Measurements from ENCODE around the gene CBX6. TPM values are rescaled to one million over a fixed set of nuclear protein-coding genes. Genes with fewer than 3 reads are reported as not detected.
"Not testable (repeated sequence)": the region's sequence is repeated elsewhere in the genome, so short reads cannot be mapped to it uniquely, and the experiment has no call there.

CBX6 gene
- total RNA-seq, result 57.4 TPM
- long read RNA-seq, partial matches to known transcripts, result 1 of 187 reads
- long read RNA-seq, other reads (novel, unspliced or antisense), result 185 of 187 reads

DNA sequence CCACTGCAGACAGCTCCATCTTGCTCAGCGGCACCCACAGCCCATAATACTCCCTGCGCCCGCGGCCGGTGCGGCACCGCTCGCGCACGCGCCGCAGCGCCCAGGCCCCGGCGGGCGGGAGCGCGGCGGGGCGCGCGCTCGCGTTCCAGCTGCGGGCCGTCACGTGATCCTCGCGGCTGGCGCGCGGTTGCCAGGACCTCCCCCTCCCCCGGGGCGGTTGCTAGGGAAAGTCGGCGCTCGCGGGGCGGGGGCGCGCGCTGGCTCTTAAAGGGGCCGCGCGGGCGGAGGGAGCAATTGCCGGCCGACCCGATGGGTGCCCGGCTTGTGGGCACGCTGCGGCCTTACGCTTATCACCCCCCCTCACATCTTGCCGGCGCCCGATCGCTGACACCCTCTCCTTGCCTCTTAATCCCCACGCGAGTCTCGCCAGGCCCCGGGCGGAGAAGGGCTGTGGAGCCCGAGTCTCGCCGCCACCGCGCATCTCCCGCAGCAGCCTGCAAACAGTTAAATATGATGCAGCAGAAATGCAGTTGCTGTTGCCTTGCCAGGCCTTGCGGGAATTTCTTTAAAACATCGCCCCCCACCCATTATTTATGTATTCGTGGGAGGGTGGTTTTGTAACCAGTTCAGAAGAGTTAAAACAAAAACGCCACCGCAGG is at the start of gene CBX6:
TSS of gene CBX6 (minus strand) at position 45 of the 659 bp plus-strand sequence. CDS start at position 19, 26 bp downstream.
- peak; percentile 99 for DNase-seq (ENCODE audit: low spot score)

DNA sequence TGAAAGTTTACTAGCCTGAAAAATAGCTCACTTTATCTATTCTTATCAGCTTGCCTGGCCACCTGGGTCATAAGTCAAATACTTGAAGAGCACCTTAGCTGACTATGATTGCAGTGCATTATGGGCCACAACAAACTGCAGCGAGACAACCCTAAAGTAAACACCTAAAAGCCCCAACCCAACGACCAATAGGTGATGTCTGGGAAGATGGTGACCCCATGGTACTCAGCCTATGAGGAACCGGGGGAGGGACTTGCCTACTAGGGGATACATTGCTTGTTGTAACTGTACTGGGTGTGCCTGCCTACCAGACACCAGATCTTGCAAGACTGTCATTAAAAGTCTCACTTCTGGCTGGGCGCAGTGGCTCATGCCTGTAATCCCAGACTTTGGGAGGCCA is 49.8 kb upstream of the CBX6 start:
- DNase-seq (ENCODE audit: low spot score), result no peak

DNA sequence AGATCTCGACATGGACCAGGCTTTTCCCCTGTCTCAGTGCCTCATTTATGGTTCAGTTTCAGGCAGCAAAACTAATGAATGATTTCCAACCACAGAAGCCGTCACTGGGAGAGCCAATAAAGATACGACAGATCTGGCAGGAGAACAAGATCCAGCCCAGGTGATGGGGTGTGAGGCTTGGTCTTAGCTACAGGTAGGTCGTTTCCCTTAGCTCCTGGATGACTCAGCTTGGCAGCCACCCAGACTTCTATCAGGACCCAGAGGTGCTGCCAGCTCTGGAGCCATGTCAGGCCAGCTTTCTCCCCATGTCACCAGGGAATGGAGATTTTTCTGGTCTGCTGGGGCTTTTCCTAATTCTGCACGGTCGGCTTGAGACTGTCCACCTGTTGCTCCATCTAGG is 49.1 kb upstream of the CBX6 start:
- no peak for DNase-seq (ENCODE audit: low spot score)

DNA sequence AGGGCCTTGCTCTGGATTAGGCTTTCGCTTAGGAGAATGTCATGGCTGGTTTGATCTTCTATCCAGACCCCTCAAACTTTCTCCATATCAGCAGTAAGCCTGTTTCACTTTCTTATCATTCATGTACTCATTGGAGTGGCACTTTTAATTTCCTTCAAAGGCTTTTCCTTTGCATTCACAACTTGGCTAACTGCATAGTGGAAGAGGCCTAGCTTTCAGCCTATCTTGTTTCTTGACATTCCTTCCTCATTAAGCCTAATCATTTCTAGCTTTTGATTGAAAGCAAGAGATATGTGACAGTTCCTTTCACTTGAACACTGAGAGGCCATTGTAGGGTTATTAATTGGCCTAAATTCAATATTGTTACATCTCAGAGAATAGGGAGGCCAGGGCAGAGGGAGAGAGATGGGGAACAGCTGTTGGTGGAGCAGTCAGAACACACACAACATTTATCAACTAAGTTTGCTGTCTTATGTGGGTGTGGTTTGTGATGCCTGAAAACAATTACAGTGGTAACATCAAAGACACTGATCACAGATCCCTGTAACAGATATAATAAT is 47.7 kb upstream of the CBX6 start:
- DNase-seq (ENCODE audit: low spot score), result no peak

DNA sequence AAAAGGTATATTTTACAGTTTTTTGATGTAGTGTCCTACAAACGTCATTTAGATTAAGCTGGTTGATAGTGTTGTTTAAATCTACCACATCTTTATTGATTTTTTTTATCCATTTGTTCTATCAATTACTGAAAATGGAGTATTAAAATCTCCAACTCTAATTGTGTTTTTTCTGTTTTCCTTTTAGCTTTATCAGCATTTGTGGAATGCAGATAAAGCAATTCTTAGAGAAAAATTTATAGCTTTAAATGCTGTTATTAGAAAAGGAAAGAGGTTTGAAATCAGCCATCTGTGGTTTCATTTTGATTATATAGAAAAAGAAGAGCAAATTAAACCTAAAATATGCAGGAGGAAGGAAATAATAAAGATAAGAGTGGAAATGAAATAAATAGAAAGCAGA is 39.4 kb upstream of the CBX6 start:
- DNase-seq (ENCODE audit: low spot score), result no peak

DNA sequence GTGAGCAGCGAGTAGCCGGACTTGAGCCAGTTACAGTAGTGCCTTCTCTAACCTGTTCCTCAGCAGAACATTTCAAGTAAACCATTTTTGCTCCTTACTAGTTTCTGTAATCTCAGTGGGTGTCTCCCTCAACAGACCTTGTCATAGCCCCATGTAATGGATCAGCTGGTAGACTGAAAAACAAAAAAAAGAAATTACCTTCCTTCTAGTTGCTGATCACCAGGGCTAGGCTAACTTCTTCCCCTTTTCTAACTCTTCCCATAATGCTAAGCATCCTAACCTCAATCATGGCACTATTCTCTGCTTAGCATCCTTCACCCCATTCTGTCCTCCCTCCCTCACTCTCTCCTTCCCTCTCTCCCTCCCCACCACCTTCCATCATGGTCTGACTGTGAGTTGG is 35.8 kb upstream of the CBX6 start:
- DNase-seq (ENCODE audit: low spot score), result no peak

DNA sequence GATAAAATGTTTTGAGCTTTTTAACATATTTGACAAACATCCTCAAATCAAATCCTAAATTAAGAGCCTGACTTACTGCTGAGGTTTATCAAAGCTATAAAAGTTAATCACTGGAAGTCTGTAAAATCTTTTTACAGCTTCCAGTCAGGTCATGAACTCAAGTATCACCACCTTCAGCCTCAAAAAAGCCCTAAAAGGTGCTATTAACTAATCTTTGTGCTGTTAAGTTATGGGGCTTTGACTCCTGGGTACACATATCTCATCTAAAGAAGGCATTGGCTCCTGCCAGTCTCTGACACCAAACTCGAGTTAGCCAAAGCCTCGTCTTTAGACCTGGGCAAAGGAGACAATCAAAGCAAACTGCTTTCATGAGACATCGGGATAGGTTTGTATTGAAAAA is 34.0 kb upstream of the CBX6 start:
- DNase-seq (ENCODE audit: low spot score), result no peak

DNA sequence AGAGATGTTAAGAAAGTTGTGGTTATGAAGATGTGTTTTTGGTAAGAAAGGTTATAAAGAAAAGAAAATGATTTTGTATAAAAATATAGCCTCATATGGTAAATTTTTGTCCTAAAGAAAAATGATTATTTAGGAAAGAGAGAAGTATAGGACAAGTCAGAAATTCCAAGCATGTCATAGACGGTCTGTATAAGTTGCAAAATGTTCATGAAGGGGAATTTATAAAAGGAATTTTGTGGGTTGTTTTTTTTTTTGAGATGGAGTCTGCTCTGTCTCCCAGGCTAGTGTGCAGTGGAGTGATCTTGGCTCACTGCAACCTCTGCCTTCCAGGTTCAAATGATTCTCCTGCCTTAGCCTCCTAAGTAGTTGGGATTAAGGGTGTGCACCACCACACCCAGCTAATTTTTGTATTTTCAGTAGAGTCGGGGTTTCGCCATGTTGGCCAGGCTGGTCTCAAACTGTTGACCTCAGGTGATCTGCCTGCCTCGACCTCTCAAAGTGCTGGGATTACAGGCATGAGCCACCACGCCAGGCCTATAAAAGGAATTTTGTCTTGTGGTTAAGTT is 32.1 kb upstream of the CBX6 start:
- not testable (repeated sequence) for DNase-seq (ENCODE audit: low spot score)

DNA sequence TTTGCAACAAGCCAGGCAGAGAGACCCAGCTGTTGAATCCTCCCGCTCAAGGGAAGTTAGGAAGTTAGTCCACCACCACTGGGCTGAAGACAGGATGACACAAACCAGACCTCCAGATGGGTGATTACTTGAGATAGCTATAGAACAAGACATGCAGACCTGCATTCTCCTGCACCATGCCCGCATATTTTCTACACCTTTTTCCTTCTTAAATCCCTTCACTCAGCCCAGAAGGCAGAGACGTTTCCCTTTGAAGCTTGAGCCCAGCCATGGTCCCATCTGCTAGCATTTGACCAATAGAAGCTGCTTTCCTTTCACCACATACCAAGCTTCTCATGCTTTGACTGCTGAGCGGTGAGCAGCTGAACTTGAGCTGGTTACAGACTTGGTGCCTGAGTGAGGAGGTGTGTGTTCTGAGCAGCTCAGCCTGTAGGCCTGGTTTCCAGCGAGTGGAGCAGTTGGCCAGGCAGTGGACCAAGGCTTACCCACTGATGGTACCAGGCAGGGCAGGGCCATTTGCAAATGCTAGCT is 29.2 kb upstream of the CBX6 start:
- DNase-seq (ENCODE audit: low spot score), result no peak

DNA sequence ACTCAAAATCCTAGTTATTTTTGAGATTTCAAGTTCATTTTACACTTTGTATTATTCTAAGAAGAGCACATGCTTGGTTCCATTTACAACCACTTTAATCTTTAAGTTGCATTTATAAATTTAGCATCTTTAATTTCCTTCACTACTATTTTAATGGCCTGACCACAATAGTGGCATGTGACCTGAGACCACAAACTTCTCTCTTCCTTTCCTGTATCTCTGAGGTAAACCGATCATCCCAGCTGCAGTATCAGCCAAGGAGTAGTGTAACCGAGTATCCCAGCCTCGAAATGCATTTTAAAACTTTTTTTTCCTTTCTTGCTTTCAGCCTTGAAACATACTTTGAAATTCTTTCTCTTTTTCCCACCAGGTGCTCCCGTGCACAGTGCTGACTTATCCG is 28.7 kb upstream of the CBX6 start:
- no peak for DNase-seq (ENCODE audit: low spot score)

DNA sequence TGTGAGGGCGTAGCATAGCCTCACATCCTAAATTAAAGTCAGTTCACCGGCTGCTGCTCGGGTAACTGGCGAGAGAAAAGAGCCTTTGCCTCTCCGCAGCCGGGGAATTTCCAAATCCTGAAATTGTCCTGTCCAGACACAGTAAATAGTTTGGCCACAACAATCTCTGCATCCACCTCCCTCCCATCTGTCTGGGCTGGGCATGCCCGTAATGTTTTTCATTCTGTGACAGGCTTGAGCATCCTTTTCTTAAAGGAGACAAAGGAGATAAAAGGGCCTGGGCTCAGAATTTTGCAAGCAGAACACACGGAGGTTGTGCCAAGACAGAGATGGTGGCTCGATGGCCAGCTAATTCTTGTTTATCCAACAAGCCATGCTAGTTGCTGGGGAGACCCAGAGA is 19.2 kb upstream of the CBX6 start:
- DNase-seq (ENCODE audit: low spot score), result no peak

DNA sequence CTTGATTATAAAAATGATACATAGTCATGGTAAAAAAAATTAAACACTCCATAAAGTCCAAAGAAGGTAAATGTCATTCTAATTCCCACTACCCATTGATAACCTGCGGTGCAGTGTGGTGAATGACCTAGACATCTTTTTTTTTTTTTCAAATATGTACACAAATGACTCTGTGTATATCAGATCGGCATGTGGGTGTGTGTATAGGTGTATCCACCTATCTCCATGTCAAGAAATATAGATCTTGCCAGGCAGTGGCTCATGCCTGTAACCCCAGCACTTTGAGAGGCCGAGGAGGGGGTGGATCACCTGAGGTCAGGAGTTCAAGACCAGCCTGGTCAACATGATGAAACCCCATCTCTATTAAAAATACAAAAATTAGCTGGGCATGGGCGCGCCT is 18.4 kb upstream of the CBX6 start:
- no peak for DNase-seq (ENCODE audit: low spot score)

DNA sequence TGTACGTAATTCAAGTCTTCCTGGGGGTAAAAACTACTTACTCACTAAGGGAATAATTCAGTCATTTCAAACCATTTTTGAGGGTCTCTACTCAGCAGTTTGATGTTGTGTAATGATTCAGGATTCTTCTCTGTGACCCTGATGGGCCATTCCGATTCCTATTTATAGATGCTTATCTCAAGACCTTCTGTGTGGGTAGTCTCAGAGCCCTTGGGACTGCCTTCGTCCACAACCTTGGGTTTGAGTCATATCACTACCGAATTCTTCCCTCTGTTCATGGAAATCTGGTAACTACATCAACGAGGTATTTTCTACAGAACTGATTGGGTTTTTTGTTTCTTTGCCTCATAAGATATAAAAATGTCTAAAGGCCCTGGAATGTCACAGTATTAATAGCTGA is 14.3 kb upstream of the CBX6 start:
- DNase-seq (ENCODE audit: low spot score), result no peak

DNA sequence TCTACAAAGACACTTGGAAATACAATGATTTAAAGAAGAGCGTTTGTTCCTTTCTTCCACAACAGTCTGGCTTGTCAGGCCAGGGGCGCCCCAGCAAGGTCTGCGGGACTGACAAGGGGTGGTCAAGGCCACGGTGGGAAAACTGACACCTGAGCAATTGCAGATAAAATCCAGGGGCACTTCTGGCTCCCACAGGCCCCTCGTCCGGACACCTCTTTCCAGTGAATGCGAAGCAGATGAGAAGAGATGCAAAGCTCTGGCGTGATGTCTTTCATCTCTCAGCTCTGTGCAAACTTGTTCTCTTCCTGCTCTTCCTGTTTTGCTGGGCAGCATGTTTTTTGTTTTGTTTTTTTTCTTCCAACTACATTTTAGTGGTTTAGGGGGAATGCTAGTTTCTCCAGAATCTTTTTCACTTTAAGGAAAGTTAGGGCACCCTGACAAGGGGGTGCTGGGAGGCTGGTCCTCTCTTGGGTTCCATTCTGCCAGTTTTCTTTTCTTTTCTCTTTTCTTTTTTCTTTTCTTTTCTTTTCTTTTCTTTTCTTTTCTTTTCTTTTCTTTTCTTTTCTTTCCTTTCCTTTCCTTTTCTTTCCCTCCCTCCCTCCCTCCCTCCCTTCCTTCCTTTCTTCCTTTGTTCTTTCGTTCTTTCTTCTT is 11.1 kb upstream of the CBX6 start:
- no peak for DNase-seq (ENCODE audit: low spot score)

DNA sequence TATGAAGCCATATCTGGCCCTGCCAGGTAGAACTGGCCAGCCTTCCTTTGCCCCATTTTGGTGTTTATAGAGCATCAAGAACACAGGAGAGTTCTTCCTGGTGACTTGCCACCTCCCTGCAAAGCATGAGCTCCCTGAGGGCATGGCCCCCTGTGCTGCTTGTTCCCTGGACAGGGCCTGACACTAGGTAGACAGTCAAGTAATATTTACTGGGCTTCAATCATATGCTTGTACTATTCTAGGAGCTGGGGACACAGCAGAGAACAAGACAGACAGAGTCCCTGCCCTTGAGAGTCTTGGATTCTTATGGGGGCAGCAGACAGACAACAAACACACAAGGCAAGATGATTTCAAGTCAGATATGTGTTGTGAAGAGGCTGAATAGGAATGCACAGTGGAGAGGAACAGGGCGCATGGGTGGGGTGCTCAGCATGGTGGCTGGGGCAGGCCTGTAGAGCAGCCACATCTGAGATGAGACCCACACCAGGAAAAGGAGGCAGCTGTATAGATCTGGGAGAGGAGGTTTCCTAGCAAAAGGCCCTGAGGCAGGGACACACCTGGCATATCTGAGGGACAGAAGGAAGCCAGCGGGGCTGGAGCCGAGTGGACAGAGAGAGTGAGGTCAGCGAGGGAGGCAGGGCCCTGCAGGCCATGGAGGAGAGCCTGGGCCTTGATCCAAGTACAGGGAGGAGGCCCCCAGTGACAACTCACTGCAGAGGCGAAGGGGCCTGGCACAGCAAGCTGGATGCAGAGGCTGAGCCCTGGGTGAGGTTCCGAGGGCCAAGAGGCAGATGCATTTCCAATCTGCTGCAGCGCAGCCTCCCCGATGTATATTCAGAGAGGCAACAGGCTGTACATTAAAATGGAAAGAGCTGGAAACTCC is 10.2 kb upstream of the CBX6 start:
- no peak for DNase-seq (ENCODE audit: low spot score)

DNA sequence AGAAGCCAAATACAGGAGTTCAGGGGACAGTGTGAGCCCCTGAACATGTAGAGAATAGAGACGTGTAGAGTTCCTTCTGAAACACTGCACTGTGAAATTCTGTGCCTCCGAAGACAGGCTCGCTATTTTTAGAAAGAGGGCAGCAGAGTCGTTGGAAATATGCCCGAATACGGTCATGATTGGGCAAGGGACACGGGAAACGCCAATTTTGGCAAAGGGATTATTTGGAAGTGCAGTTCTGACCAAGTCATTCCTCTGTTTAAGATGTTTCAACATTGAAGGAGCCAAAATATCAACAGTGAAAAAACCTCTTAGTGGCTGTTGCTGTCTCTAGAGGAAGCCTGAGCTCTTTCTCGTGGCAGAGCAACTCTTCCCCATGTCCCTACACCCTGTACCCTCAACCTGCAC is 9.5 kb upstream of the CBX6 start:
- DNase-seq (ENCODE audit: low spot score), result no peak

DNA sequence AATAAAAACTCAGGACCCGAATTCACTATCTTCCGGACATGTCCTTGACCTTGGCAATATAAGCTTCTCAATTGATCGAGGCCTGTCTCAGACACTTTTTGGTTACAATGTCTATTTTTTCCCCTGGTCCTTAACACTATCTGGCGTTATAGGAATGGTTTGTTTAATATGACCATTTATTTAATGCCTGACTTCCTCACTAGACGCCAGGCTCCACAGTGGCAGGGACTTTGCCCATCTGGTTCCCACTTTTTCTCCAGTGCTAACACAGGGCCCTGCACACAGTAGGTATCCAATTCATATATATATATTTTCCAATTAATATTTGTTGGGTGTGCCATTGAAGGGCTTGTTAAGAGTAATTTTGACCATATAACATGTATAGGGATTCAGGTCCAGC is 7.9 kb upstream of the CBX6 start:
- DNase-seq (ENCODE audit: low spot score), result no peak

DNA sequence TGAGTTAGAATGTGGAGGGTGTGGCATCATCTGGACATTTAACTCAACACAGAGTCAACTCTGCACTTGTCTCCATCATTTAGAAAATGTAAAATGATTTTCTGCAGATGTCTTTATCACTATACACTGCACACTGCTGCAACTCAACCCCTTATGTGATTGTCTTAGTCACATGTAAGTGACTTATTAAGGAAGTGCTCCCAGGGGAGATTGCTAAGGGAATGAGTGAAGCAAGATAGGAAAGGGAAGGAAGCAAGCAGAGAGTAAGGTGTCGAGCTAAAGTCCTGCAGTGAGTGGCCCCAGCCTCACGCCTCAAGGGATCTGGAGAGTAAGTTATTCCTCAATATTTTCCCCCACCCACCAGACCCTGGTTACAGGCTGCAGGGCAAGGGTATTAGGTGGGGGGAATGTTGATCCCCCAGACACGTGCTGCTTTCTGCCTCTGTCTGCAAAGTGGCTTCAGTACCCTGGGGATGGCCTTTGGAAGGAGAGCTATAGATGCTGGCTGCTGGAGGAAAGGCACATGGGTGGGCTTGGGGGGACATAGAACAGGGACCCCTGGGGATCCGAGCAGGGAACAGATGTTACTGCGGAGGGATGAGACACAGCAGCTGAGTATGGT is 7.2 kb upstream of the CBX6 start:
- DNase-seq (ENCODE audit: low spot score), result no peak

DNA sequence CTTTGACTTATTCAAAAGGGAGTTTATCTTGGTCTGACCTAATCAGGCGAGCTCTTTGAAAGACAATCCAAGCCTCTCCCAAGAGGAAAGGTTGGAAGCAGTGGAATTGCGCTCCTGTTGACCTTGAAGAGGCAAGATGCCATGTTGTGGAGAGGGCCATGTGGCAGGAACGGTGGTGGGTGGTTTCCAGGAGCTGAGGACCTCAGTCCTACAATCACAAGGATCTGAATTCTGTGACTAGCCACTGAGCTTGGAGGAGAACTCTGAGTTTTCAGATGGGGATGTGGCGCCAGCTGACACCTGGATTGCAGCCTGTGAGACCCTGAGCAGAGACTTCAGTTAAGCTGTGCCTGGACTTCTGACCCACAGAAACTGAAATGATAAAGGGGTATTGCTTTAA is 6.0 kb upstream of the CBX6 start:
- no peak for DNase-seq (ENCODE audit: low spot score)

DNA sequence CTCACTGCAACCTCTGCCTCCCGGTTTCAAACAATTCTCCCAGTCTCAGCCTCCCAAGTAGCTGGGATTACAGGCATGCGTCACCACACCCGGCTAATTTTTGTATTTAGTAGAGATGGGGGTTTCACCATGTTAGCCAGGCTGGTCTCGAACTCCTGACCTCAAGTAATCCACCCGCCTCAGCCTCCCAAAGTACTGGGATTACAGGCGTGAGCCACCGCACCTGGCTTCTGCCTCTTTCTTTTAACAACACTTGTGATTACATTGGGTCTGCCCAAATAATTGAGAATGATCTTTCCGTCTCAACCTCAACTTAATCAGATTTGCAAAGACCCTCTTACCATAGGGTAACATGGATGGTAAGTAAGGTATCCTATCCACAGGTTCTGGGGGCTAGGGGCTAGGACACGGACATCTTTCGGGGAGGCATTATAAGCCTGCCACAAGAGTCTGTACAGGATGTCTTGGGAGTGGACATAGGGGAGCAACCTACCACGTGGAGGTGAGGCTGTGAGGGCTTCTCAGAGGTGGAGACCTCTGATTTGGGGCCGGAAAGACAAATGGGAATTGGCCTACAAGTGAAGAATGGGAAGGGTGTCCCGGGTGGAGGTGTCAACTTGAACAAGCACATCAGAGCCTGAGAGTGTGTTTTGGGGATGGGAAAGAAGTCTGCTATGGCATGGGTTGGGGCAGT is 2.7 kb upstream of the CBX6 start:
- no peak for DNase-seq (ENCODE audit: low spot score)

Data from mesenteric fat pad (tissue), 1 donor.